GM23248 (cell line): ENCODE data around the gene DGKH.

ENCODE experiments used
- EZH2 ChIP-seq: fragments of 200-600 bp; sonication (generic); IDR thresholded peaks from 2 replicates; pipeline ENCODE4 v1.6.1; 2018; ENCODE audit warnings: antibody characterized with exemption, mild to moderate bottlenecking; ENCODE audit not compliant: insufficient read depth, poor library complexity, severe bottlenecking
- EZH2phosphoT487 ChIP-seq: fragments of 200-600 bp; sonication (generic); IDR thresholded peaks from 2 replicates; pipeline ENCODE4 v1.6.1; 2018; ENCODE audit warnings: antibody characterized with exemption, moderate library complexity, mild to moderate bottlenecking, low read depth; ENCODE audit not compliant: insufficient read depth

GRCh38 chr13:42078128-42078808, 29.8 kb downstream of the DGKH start:
- TF ChIP-seq EZH2: no peak
- TF ChIP-seq EZH2phosphoT487: no peak
